ENCODE measurements around the gene MEP1A. TPM values are rescaled to one million over a fixed set of nuclear protein-coding genes. Genes with fewer than 3 reads are reported as not detected.
A peak's percentile ranks its signal among the peaks of the same experiment; 100 is the strongest.

MEP1A gene, protein sequence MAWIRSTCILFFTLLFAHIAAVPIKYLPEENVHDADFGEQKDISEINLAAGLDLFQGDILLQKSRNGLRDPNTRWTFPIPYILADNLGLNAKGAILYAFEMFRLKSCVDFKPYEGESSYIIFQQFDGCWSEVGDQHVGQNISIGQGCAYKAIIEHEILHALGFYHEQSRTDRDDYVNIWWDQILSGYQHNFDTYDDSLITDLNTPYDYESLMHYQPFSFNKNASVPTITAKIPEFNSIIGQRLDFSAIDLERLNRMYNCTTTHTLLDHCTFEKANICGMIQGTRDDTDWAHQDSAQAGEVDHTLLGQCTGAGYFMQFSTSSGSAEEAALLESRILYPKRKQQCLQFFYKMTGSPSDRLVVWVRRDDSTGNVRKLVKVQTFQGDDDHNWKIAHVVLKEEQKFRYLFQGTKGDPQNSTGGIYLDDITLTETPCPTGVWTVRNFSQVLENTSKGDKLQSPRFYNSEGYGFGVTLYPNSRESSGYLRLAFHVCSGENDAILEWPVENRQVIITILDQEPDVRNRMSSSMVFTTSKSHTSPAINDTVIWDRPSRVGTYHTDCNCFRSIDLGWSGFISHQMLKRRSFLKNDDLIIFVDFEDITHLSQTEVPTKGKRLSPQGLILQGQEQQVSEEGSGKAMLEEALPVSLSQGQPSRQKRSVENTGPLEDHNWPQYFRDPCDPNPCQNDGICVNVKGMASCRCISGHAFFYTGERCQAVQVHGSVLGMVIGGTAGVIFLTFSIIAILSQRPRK
- not detected in 2 replicates for total RNA-seq (2011; cell fraction: chromatin; rRNA removed; ENCODE audit: low replicate concordance)
- total RNA-seq (2011; cell fraction: nucleolus; rRNA removed): not detected in 2 replicates
- not detected in 2 replicates for total RNA-seq (2011; cell fraction: nucleoplasm; rRNA removed)
- total RNA-seq (2014; rRNA removed): not detected in 2 replicates
- not detected in 2 replicates for total RNA-seq (2014; rRNA removed; fragmentation: Illumina TruSeq; extraction: Trizol)
- not detected in 2 replicates for total RNA-seq (2015; rRNA removed; fragmentation: Illumina TruSeq; extraction: Trizol)
- total RNA-seq (2021): not detected in 2 replicates
- polyA plus RNA-seq (2011; rRNA removed): not detected in 2 replicates
- not detected in 2 replicates for polyA plus RNA-seq (2011; cell fraction: cytosol; rRNA removed)
- polyA plus RNA-seq (2011; cell fraction: nucleus; rRNA removed): not detected in 2 replicates
- polyA plus RNA-seq (2012): not detected in 2 replicates
- not detected in 2 replicates for polyA plus RNA-seq (2014; fragmentation: Illumina TruSeq; extraction: Trizol)
- not detected for polyA plus RNA-seq (2014; fragmentation: Nextera tagmentation; extraction: Ambion mirVana)
- not detected in 2 replicates for polyA plus RNA-seq (2014; rRNA removed)
- polyA minus RNA-seq (2011; rRNA and poly(A)+ RNA removed): not detected in 2 replicates
- not detected in 2 replicates for polyA minus RNA-seq (2011; cell fraction: cytosol; rRNA and poly(A)+ RNA removed)
- polyA minus RNA-seq (2011; cell fraction: nucleus; rRNA and poly(A)+ RNA removed): not detected in 2 replicates
- Bru-seq, nascent RNA: not detected
- BruChase-seq, experiment 1, labeled RNA remaining after a 2-hour chase: not detected
- BruChase-seq, experiment 2, labeled RNA remaining after a 6-hour chase: percentile 2 among the genes with signal in this experiment
- long read RNA-seq, experiment 1: 0 reads
- long read RNA-seq, experiment 2: 0 reads
- long read RNA-seq, experiment 3: 0 reads

DNA sequence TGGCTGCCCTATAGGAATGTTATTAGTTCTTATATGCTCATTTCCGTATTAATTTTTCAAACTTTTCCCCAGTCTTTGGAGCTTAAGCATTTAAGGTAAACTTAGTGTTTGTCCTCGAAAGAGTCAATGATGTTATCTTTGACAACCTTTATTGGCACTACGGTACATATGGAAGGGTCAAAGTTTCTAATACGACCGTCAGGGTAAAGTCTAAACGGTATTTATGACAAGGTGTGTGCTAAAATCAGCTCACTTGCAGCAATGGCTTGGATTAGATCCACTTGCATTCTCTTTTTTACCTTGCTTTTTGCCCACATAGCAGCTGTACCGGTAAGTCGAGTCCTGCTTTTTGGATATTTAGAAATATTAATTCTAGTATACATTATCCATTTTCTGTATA lies at the start of gene MEP1A:
Gene MEP1A (plus strand): TSS at position 252 of the 400 bp plus-strand sequence. CDS start 10 bp downstream, at position 262.
- no peak within 1 kb of the TSS for H3K4me3 ChIP-seq
- no peaks in the 10 kb centered on the region for H3K27me3 ChIP-seq (ENCODE audit: control insufficient read depth in 2 of 2, insufficient read depth in 2 of 2, low read length in 2 of 2)
- no peaks in the 10 kb centered on the region for H3K9me3 ChIP-seq (replicated peaks; ENCODE audit: control insufficient read depth, insufficient read depth, low read depth, low read length)
- no peak within 1 kb of the TSS for H2AFZ ChIP-seq (ENCODE audit: low read depth, low read length)
- in situ Hi-C loops (cut with MboI): no loop called here
- intact Hi-C loops (cut with micrococcal nuclease): no loop called here
- H4K20me1 ChIP-seq (replicated peaks; ENCODE audit: control insufficient read depth, insufficient read depth, low read length): no peaks in the 10 kb centered on the region
- TF ChIP-seq, protein P1, sequence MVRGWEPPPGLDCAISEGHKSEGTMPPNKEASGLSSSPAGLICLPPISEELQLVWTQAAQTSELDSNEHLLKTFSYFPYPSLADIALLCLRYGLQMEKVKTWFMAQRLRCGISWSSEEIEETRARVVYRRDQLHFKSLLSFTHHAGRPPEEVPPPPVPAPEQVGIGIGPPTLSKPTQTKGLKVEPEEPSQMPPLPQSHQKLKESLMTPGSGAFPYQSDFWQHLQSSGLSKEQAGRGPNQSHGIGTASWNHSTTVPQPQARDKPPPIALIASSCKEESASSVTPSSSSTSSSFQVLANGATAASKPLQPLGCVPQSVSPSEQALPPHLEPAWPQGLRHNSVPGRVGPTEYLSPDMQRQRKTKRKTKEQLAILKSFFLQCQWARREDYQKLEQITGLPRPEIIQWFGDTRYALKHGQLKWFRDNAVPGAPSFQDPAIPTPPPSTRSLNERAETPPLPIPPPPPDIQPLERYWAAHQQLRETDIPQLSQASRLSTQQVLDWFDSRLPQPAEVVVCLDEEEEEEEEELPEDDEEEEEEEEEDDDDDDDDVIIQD (CRISPR knock-in tag; IDR thresholded peaks at IDR 0.05): no peak
- TF ChIP-seq ZNF121 (CRISPR knock-in tag; conservative IDR thresholded peaks at IDR 0.05): no peak
- no peak for TF ChIP-seq ASH1L (IDR thresholded peaks at IDR 0.05; ENCODE audit: borderline replicate concordance, low read depth, partially characterized antibody)
- no peak for TF ChIP-seq ZBTB2 (IDR thresholded peaks at IDR 0.05)
- TF ChIP-seq TCF15 (CRISPR knock-in tag; IDR thresholded peaks at IDR 0.05): no peak
- TF ChIP-seq, protein P2, sequence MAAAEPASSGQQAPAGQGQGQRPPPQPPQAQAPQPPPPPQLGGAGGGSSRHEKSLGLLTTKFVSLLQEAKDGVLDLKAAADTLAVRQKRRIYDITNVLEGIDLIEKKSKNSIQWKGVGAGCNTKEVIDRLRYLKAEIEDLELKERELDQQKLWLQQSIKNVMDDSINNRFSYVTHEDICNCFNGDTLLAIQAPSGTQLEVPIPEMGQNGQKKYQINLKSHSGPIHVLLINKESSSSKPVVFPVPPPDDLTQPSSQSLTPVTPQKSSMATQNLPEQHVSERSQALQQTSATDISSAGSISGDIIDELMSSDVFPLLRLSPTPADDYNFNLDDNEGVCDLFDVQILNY (CRISPR knock-in tag; IDR thresholded peaks at IDR 0.05): no peak
- WGBS (ENCODE audit: insufficient coverage, low coverage, missing lambda C conversion rate): under 1% methylated on average over 8 of the region's 8 CpGs
- no peaks in the 10 kb centered on the region for H3K9me1 ChIP-seq (ENCODE audit: control insufficient read depth, insufficient read depth, low read length)
- no peak within 1 kb of the TSS for H3K27ac ChIP-seq (ENCODE audit: extremely low read depth, low read depth, low read length)
- no peak for ATAC-seq
- H3K36me3 ChIP-seq (ENCODE audit: control insufficient read depth, insufficient read depth, low read length): no peaks in the 10 kb centered on the region
- ChIA-PET CTCF (ENCODE audit: low intra/inter-chr PET ratio) (no interaction called here), POLR2A (no interaction called here)
- FAIRE-seq: no peak
- DNase-seq (ENCODE audit: extremely low read depth in 1 of 4, low spot score in 3 of 4): no peak
- no peaks in the 10 kb centered on the region for H3K4me1 ChIP-seq (replicated peaks in 1 of 2; ENCODE audit: control insufficient read depth in 2 of 2, insufficient read depth in 2 of 2, low read length in 2 of 2)
- no peaks in the 10 kb centered on the region for H3K79me2 ChIP-seq (ENCODE audit: control insufficient read depth, insufficient read depth, low read length)
- H3K9ac ChIP-seq (ENCODE audit: insufficient read depth in 1 of 2, low read depth in 2 of 2, low read length in 2 of 2): no peak within 1 kb of the TSS
- BruUV-seq (replicated peaks): no TSS peak
- no peak within 1 kb of the TSS for H3K4me2 ChIP-seq (ENCODE audit: insufficient read depth, low read length)

Measured in K562 (cell line).